GM23338 (cell line): ENCODE data around the gene NLRP7. TPM values are rescaled to one million over a fixed set of nuclear protein-coding genes. Genes with fewer than 3 reads are reported as not detected.
"Not testable (repeated sequence)": the region's sequence is repeated elsewhere in the genome, so short reads cannot be mapped to it uniquely, and the experiment has no call there.

ENCODE experiments used
- ATAC-seq: fragments of 200-7000 bp; cut with Tn5 transposase; 3 replicates; pipeline ENCODE4 v1.9.1; 2020
- DNase-seq: peaks from one replicate; pipeline ENCODE4 v3.0.0-alpha.2; 2015; ENCODE audit warnings: low spot score
- H2AFZ ChIP-seq: fragments of 200-600 bp; sonication (generic); 2 replicates; pipeline ENCODE4 v1.8.0; 2016; ENCODE audit warnings: antibody characterized with exemption, mild to moderate bottlenecking, moderate library complexity
- H3F3A ChIP-seq: fragments of 200-600 bp; sonication (generic); replicated peaks from 2 replicates; pipeline ENCODE4 v1.8.0; 2017; ENCODE audit warnings: antibody characterized with exemption, mixed run types, low read depth
- H3K27ac ChIP-seq: fragments of 200-600 bp; sonication (generic); 2 replicates; pipeline ENCODE4 v1.6.1; 2016; ENCODE audit warnings: low read depth
- H3K27me3 ChIP-seq: fragments of 200-600 bp; sonication (generic); 2 replicates; pipeline ENCODE4 v1.8.0; 2016; ENCODE audit warnings: mild to moderate bottlenecking, mixed run types, moderate library complexity; ENCODE audit not compliant: insufficient read depth
- H3K36me3 ChIP-seq: fragments of 200-600 bp; sonication (generic); 2 replicates; pipeline ENCODE4 v1.8.0; 2016; ENCODE audit warnings: mild to moderate bottlenecking; ENCODE audit not compliant: insufficient read depth
- H3K4me1 ChIP-seq: fragments of 200-600 bp; sonication (generic); 2 replicates; pipeline ENCODE4 v1.8.0; 2016; ENCODE audit warnings: mild to moderate bottlenecking, moderate library complexity; ENCODE audit not compliant: insufficient read depth
- H3K4me2 ChIP-seq: fragments of 200-600 bp; sonication (generic); 2 replicates; pipeline ENCODE4 v1.7.1; 2017; ENCODE audit warnings: mixed run types
- H3K4me3 ChIP-seq: fragments of 200-600 bp; sonication (generic); 2 replicates; pipeline ENCODE4 v1.6.1; 2016; ENCODE audit warnings: mixed run types
- H3K79me2 ChIP-seq: fragments of 200-600 bp; sonication (generic); replicated peaks from 2 replicates; pipeline ENCODE4 v1.8.0; 2017; ENCODE audit warnings: mild to moderate bottlenecking; ENCODE audit not compliant: insufficient read depth
- H3K9me2 ChIP-seq: fragments of 200-600 bp; sonication (generic); 2 replicates; pipeline ENCODE4 v1.8.0; 2017; ENCODE audit not compliant: insufficient read depth
- H4K20me1 ChIP-seq: fragments of 200-600 bp; sonication (generic); replicated peaks from 2 replicates; pipeline ENCODE4 v1.8.0; 2017; ENCODE audit warnings: mild to moderate bottlenecking; ENCODE audit not compliant: insufficient read depth
- H3K27ac Mint-ChIP-seq: 2 replicates; pipeline ENCODE4 v1.8.0; 2020; ENCODE audit warnings: inconsistent platforms, mild to moderate bottlenecking, moderate library complexity, mixed read lengths
- H3K27me3 Mint-ChIP-seq: 3 replicates; pipeline ENCODE4 v1.8.0; 2022; ENCODE audit warnings: low read depth, mild to moderate bottlenecking, moderate library complexity, mixed read lengths, inconsistent platforms; ENCODE audit not compliant: insufficient read depth, poor library complexity
- H3K36me3 Mint-ChIP-seq: 3 replicates; pipeline ENCODE4 v1.8.0; 2021; ENCODE audit warnings: low read depth, mild to moderate bottlenecking, inconsistent platforms, moderate library complexity, mixed read lengths
- H3K4me1 Mint-ChIP-seq: 3 replicates; pipeline ENCODE4 v1.8.0; 2020; ENCODE audit warnings: mild to moderate bottlenecking, inconsistent platforms, mixed read lengths
- H3K4me3 Mint-ChIP-seq: 3 replicates; pipeline ENCODE4 v1.8.0; 2021; ENCODE audit warnings: moderate library complexity, mild to moderate bottlenecking, inconsistent platforms, mixed read lengths
- H3K9me3 Mint-ChIP-seq: 3 replicates; pipeline ENCODE4 v1.8.0; 2020; ENCODE audit warnings: moderate library complexity, mild to moderate bottlenecking, inconsistent platforms, mixed read lengths
- STAT1 ChIP-seq: IDR thresholded peaks from one replicate; pipeline ENCODE4 v1.6.1; 2016; ENCODE audit warnings: antibody characterized with exemption; ENCODE audit not compliant: unreplicated experiment
- ZNF114 ChIP-seq: fragments of 250-450 bp; sonication (Bioruptor Pico); IDR thresholded peaks from 2 replicates; pipeline ENCODE4 v1.5.0; 2020; ENCODE audit warnings: mild to moderate bottlenecking, moderate library complexity
- ZNF331 ChIP-seq: fragments of 250-450 bp; sonication (Bioruptor Pico); IDR thresholded peaks from 2 replicates; pipeline ENCODE4 v1.5.0; 2020; ENCODE audit warnings: low read depth, mild to moderate bottlenecking, moderate library complexity
- polyA plus RNA-seq: library from polyadenylated mRNA; unstranded; fragments of >200 nt; fragmentation: Nextera tagmentation; extraction: Ambion mirVana; gene quantifications from 2 replicates; pipeline ENCODE4 v1.2.1, GENCODE V29; 2016
- total RNA-seq: library from RNA; depleted of rRNA; stranded (reverse); fragments of >200 nt; shearing (Covaris generic); gene quantifications from 2 replicates; pipeline ENCODE4 v1.2.3, GENCODE V29; 2014
- TF ChIP-seq, protein P1 (sequence below): IDR thresholded peaks from one replicate; pipeline ENCODE4 v1.6.1; 2018; ENCODE audit warnings: antibody characterized with exemption; ENCODE audit not compliant: unreplicated experiment
- TF ChIP-seq, protein P2 (sequence below), 2 experiments: fragments of 200-600 bp in 1 of 2; sonication (generic) in 1 of 2; conservative IDR thresholded peaks; 2 replicates each; pipeline versions ENCODE4 v1.5.1 to v1.6.1; 2016 to 2017; ENCODE audit warnings: antibody characterized with exemption in 2 of 2, low read depth in 2 of 2, mild to moderate bottlenecking in 2 of 2, moderate library complexity in 1 of 2

The NLRP7 gene
- total and polyA plus RNA-seq, 2 experiments from 2014 or later, result 1.2 to 2.2 TPM

GRCh38 chr19:54918499-54918898 is 28.8 kb downstream of the NLRP7 start (continued):
- TF ChIP-seq, protein P1, sequence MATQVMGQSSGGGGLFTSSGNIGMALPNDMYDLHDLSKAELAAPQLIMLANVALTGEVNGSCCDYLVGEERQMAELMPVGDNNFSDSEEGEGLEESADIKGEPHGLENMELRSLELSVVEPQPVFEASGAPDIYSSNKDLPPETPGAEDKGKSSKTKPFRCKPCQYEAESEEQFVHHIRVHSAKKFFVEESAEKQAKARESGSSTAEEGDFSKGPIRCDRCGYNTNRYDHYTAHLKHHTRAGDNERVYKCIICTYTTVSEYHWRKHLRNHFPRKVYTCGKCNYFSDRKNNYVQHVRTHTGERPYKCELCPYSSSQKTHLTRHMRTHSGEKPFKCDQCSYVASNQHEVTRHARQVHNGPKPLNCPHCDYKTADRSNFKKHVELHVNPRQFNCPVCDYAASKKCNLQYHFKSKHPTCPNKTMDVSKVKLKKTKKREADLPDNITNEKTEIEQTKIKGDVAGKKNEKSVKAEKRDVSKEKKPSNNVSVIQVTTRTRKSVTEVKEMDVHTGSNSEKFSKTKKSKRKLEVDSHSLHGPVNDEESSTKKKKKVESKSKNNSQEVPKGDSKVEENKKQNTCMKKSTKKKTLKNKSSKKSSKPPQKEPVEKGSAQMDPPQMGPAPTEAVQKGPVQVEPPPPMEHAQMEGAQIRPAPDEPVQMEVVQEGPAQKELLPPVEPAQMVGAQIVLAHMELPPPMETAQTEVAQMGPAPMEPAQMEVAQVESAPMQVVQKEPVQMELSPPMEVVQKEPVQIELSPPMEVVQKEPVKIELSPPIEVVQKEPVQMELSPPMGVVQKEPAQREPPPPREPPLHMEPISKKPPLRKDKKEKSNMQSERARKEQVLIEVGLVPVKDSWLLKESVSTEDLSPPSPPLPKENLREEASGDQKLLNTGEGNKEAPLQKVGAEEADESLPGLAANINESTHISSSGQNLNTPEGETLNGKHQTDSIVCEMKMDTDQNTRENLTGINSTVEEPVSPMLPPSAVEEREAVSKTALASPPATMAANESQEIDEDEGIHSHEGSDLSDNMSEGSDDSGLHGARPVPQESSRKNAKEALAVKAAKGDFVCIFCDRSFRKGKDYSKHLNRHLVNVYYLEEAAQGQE, result no peak
- TF ChIP-seq, protein P2, sequence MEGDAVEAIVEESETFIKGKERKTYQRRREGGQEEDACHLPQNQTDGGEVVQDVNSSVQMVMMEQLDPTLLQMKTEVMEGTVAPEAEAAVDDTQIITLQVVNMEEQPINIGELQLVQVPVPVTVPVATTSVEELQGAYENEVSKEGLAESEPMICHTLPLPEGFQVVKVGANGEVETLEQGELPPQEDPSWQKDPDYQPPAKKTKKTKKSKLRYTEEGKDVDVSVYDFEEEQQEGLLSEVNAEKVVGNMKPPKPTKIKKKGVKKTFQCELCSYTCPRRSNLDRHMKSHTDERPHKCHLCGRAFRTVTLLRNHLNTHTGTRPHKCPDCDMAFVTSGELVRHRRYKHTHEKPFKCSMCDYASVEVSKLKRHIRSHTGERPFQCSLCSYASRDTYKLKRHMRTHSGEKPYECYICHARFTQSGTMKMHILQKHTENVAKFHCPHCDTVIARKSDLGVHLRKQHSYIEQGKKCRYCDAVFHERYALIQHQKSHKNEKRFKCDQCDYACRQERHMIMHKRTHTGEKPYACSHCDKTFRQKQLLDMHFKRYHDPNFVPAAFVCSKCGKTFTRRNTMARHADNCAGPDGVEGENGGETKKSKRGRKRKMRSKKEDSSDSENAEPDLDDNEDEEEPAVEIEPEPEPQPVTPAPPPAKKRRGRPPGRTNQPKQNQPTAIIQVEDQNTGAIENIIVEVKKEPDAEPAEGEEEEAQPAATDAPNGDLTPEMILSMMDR (conservative IDR thresholded peaks at IDR 0.05; ENCODE audit: low read depth in 2 of 2), result no peak
- no peak for TF ChIP-seq ZNF331
- TF ChIP-seq ZNF114, result no peak
- no peak for TF ChIP-seq STAT1

GRCh38 chr19:54916822-54917221 is 30.5 kb downstream of the NLRP7 start:
- H3K9me2 ChIP-seq, result no peaks in the 10 kb centered on the region
- no peaks in the 10 kb centered on the region for H3K36me3 ChIP-seq
- H3K27me3 ChIP-seq, result no peaks in the 10 kb centered on the region
- Mint-ChIP-seq H3K27me3 (peaks cover 15% of the 10 kb centered on the region), H3K4me1 (no peaks in the 10 kb centered on the region), H3K36me3 (no peaks in the 10 kb centered on the region), H3K27ac (no peak overlapping the region), H3K4me3 (no peak overlapping the region), H3K9me3 (peaks cover 15% of the 10 kb centered on the region)
- TF ChIP-seq, protein P1, result no peak
- TF ChIP-seq, protein P2 (conservative IDR thresholded peaks at IDR 0.05; ENCODE audit: low read depth in 2 of 2), result no peak
- no peaks in the 10 kb centered on the region for H3K4me1 ChIP-seq
- ATAC-seq (no peak), DNase-seq (no peak)
- H2AFZ ChIP-seq, result no peak overlapping the region
- no peaks in the 10 kb centered on the region for H3K79me2 ChIP-seq
- no peak overlapping the region for H3K27ac ChIP-seq
- no peak overlapping the region for H3K4me2 ChIP-seq
- H3K4me3 ChIP-seq, result no peak overlapping the region
- no peaks in the 10 kb centered on the region for H3F3A ChIP-seq
- H4K20me1 ChIP-seq, result no peaks in the 10 kb centered on the region

DNA sequence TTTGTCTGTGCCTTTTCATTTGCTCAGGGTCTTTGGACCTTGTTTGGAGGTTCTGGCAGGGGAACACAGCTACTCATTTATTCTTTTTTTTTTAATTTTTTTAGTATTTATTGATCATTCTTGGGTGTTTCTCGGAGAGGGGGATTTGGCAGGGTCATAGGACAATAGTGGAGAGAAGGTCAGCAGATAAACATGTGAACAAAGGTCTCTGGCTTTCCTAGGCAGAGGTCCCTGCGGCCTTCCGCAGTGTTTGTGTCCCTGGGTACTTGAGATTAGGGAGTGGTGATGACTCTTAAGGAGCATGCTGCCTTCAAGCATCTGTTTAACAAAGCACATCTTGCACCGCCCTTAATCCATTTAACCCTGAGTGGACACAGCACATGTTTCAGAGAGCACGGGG is 39.4 kb downstream of the NLRP7 start:
- not testable (repeated sequence) for H3K36me3 ChIP-seq, H3K9me2 ChIP-seq, H3K79me2 ChIP-seq, ATAC-seq, H3K27me3 ChIP-seq, H3K27me3 Mint-ChIP-seq, H3K4me3 ChIP-seq, H3K36me3 Mint-ChIP-seq, H4K20me1 ChIP-seq, DNase-seq, H3K27ac Mint-ChIP-seq, H2AFZ ChIP-seq, H3F3A ChIP-seq, H3K4me3 Mint-ChIP-seq, H3K4me2 ChIP-seq, H3K27ac ChIP-seq
- peaks cover 15% of the 10 kb centered on the region; the same call in 2 of the 3 replicates for H3K4me1 Mint-ChIP-seq
- peaks cover 30% of the 10 kb centered on the region for H3K9me3 Mint-ChIP-seq
- H3K4me1 ChIP-seq, result peaks cover 18% of the 10 kb centered on the region; the same call in 1 of the 2 replicates
